ENCODE data around the gene PLA2G5.
"Not testable (repeated sequence)": the region's sequence is repeated elsewhere in the genome, so short reads cannot be mapped to it uniquely, and the experiment has no call there.

PLA2G5 gene

DNA sequence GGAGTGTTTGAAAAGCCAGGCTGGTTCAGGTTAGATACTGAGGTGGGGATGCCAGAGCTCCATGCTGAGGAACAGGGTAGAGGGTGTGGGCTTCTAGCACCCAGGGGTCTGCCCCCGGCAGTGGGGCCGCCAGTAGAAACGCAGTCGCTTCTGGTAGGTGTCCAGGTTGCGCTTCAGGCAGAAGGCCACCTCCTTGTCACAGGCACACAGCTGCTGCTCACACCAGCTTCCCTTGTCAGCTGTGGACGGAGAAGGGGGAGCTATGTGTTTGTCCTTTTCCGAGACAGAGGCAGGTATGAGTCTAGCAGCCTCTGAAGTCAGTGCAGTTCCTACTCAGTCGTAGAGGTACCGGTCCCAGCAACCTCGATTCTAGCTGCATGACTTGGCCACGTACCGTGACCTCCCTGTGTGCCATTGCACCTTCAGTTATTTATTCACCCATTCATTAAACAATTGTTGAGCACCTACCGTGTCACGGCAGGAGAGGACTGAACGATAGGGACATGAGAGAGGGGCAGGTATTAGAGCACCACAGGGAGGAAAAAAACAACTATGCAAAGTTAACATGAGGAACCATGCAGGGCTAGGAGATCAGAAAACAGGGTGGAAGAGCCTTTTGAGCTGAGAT lies 44.1 kb downstream of the PLA2G5 start:
- no peak overlapping the region for H3K4me3 Mint-ChIP-seq
- no peaks in the 10 kb centered on the region for H3K9me3 Mint-ChIP-seq
- DNase-seq (no peak), ATAC-seq (no peak)
- H3K27ac Mint-ChIP-seq, result no peak overlapping the region
- peaks cover 40% of the 10 kb centered on the region for H3K27me3 Mint-ChIP-seq
- H3K4me1 Mint-ChIP-seq, result no peaks in the 10 kb centered on the region

DNA sequence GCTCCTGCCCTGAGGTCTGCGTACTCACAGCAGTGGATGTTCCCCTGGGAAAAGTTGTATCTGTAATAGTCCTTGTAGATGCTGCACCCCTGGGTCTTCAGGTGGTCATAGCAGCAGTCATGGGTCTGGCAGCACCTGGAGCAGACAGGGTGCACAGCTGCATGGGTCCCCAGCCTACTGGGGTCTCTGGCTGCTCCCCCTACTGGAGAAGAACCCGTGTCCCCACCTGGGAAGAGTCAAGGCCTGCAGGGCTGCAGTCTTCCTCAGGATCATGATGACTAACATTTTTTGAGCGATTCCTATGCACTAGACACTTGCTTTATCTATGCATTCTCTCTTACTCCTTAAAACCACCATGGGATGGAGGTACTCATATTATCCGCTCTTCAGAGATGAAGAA lies 45.5 kb downstream of the PLA2G5 start:
- peaks cover 52% of the 10 kb centered on the region for H3K27me3 Mint-ChIP-seq
- H3K4me1 Mint-ChIP-seq, result no peaks in the 10 kb centered on the region
- H3K9me3 Mint-ChIP-seq, result no peaks in the 10 kb centered on the region
- peak overlapping the region in 1 of 2 donors; percentile 59 for H3K27ac Mint-ChIP-seq
- DNase-seq (no peak), ATAC-seq (no peak)
- H3K4me3 Mint-ChIP-seq, result no peak overlapping the region

DNA sequence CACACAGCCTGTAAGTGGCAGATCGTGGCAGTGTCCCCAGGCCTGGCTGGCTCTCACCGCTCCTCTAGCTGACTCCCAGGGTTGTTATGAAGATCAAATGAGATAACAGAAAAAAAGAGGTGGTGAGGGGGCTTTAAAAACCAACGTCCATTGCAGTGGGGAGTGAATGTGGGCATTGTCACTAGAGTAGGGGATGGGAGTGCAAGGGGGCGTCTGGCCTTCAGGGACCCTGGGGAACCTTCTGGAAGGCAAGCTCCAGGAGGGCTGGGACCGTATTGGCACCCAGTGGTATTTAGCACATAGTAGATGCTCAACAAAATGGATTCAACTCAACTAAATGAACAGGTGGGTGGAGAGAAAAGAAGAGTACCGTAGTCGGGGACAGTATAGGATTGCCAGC lies 45.9 kb downstream of the PLA2G5 start:
- H3K27ac Mint-ChIP-seq, result peak overlapping the region in 1 of 2 donors; percentile 48

DNA sequence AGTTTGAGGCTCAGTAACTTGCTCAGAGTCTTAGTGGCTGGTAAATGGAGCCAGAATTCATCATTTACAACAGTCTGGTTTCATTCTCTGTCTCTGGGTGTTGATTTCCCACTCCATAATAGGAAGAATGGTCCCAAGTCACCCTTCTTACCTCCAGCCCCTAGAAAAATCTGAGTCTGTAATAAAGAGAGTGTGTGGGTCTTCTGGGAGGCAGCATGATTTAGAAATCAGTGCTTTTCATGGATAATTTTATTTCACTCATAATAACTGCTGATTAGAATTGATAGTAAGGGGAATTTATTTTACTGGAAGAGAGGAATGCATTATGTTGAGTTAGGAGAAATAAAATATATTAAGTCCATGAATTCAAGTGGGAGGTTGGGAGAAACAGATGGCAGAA lies 47.2 kb downstream of the PLA2G5 start:
- ATAC-seq (no peak), DNase-seq (no peak)
- H3K9me3 Mint-ChIP-seq, result no peaks in the 10 kb centered on the region
- H3K4me3 Mint-ChIP-seq, result no peak overlapping the region
- H3K27ac Mint-ChIP-seq, result no peak overlapping the region
- H3K4me1 Mint-ChIP-seq, result no peaks in the 10 kb centered on the region
- peaks cover 68% of the 10 kb centered on the region for H3K27me3 Mint-ChIP-seq

More for the DNA sequence above, 45.9 kb downstream of the PLA2G5 start:
- ATAC-seq (no peak), DNase-seq (no peak)
- H3K4me3 Mint-ChIP-seq, result no peak overlapping the region
- no peaks in the 10 kb centered on the region for H3K9me3 Mint-ChIP-seq
- peaks cover 56% of the 10 kb centered on the region for H3K27me3 Mint-ChIP-seq
- H3K4me1 Mint-ChIP-seq, result no peaks in the 10 kb centered on the region

DNA sequence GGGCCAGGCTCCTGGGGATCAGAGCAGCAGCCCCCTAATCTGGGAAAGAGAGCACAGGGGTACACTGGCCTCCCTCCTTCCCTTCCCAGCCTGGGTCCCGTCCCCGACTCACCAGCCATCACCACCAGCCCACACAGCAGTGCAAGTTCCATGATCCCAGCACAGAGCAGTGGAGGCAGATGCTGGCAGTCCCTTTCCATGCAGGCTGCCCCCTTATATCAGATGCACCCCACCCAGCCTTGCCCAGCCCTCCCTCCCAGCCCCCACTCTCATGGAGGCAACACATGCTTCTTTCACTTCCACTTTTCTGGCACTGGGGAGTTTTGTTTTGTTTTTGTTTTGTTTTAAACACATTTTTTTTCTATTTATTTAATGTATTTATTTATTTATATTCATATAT lies 49.4 kb downstream of the PLA2G5 start, which contains the start of gene PLA2G2D:
Gene PLA2G2D, minus strand, starts transcription at position 190 of the 400 bp plus-strand sequence. Its CDS starts 38 bp downstream, at position 152.
- Mint-ChIP-seq H3K27ac (peak within 1 kb of the TSS in 1 of 2 donors; percentile 38), H3K27me3 (peaks cover 55% of the 10 kb centered on the region), H3K4me3 (no peak within 1 kb of the TSS), H3K9me3 (no peaks in the 10 kb centered on the region), H3K4me1 (peaks cover 1% of the 10 kb centered on the region)
- ATAC-seq (no peak), DNase-seq (no peak)

DNA sequence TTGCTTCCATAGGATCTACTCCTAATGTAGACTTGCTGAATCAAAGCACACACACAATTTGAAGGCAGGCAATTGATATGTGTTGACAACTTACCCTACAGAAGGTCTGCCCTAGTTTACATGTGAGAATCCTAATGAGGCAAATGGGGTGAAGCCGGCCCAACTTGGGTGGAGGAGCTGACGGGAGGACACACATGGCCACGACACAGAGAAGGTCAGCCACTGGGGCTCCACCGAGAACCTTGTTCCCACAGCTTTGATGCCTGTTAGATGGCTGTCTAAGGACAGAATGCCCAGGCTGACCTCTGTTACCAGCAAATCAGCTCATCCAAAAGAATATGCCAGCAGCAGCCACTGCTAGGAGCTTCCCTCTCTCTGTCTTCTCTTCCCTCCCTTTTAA lies 50.8 kb downstream of the PLA2G5 start:
- peaks cover 7% of the 10 kb centered on the region for H3K4me1 Mint-ChIP-seq
- no peak overlapping the region for H3K4me3 Mint-ChIP-seq
- H3K27me3 Mint-ChIP-seq, result peaks cover 61% of the 10 kb centered on the region
- no peak overlapping the region for H3K27ac Mint-ChIP-seq
- ATAC-seq (no peak), DNase-seq (no peak)
- no peaks in the 10 kb centered on the region for H3K9me3 Mint-ChIP-seq

DNA sequence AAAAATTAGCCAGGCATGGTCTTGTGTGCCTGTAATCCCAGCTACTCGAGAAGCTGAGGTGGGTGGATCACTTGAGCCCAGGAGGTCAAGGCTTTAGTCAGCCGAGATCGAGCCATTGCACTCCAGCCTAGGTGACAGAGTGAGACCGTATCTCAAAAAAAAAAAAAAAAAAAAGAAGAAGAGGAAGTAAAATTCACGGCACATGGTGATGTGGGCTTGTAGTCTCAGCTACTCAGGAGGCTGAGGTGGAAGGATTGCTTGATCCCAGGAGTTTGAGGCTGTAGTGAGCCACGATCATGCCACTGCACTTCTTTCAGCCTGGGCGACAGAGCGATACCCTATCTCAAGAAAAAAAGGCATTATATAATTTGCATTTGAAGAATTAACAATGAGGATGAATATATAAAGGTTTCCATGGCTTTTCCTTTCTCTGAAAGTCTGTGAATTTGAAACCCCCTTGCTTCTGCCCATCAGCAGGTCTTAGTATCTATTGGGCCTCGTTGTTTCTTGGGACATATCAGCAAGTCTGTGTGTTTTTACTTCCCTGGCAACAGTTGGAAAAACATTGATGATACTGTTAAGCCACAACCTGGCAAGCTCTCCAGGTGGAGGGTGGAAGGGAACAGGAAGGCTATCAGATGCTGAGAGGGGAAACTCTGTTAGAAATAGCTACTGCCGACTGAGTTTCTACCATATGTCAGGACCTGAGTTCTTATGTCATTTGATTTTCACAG lies 53.9 kb downstream of the PLA2G5 start:
- ATAC-seq (no peak), DNase-seq (no peak)
- Mint-ChIP-seq H3K27me3 (peaks cover 64% of the 10 kb centered on the region), H3K9me3 (no peaks in the 10 kb centered on the region), H3K27ac (peak overlapping the region in 1 of 2 donors; percentile 48), H3K4me1 (peaks cover 16% of the 10 kb centered on the region), H3K4me3 (no peak overlapping the region)

DNA sequence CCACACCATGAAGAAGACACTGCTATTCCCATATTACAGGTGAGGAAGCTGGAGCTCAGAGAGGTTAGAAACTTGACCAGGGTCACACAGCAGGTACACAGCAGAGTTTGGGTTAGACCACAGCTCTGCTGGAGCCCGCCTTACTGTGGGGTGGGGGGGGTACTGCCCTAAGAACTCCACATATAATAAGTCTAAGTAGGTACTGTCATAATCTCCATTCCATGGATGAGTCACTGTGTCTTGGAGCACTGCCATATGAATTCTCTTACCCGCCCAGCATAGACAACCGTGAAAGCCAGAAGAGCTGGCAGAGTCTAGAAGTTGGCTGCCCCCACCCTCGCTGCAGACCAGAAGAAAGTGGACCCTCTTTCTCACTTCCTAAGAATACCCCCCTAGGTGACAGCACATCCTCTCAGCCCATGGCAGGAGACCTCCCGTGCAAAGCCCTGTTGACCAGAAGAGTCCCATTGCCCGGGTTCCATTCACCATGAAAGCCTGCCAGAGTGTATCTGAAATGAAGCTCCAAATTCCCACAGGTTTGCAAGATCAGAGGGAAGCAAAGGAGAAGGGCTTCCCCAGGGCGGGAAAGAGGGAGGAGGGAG lies 54.6 kb downstream of the PLA2G5 start:
- Mint-ChIP-seq H3K4me3 (no peak overlapping the region), H3K9me3 (no peaks in the 10 kb centered on the region), H3K4me1 (peaks cover 16% of the 10 kb centered on the region), H3K27me3 (peaks cover 58% of the 10 kb centered on the region), H3K27ac (no peak overlapping the region)
- ATAC-seq (peak; percentile 61), DNase-seq (no peak)

DNA sequence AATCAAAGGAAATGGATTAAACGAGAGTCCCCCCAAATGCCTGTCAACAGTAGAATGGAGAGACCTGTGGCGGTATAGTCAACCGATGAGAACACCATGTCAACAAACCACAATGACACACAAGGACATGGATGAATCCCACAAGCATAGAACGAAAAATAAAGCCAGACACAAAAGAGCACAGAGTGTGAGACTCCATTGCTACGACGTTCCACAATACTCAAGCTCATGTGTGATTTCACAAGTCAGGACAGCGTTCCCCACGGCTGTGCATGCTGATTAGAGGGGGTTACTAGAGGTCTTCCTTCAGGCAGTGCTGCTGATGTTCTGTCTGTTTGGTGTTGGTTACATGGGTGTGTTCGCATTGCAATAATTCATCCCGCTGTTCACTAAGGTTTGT lies 55.1 kb downstream of the PLA2G5 start:
- H3K4me1 Mint-ChIP-seq, result peaks cover 16% of the 10 kb centered on the region
- ATAC-seq (no peak), DNase-seq (no peak)
- H3K27ac Mint-ChIP-seq, result no peak overlapping the region
- H3K9me3 Mint-ChIP-seq, result no peaks in the 10 kb centered on the region
- H3K27me3 Mint-ChIP-seq, result peaks cover 52% of the 10 kb centered on the region
- H3K4me3 Mint-ChIP-seq, result no peak overlapping the region

DNA sequence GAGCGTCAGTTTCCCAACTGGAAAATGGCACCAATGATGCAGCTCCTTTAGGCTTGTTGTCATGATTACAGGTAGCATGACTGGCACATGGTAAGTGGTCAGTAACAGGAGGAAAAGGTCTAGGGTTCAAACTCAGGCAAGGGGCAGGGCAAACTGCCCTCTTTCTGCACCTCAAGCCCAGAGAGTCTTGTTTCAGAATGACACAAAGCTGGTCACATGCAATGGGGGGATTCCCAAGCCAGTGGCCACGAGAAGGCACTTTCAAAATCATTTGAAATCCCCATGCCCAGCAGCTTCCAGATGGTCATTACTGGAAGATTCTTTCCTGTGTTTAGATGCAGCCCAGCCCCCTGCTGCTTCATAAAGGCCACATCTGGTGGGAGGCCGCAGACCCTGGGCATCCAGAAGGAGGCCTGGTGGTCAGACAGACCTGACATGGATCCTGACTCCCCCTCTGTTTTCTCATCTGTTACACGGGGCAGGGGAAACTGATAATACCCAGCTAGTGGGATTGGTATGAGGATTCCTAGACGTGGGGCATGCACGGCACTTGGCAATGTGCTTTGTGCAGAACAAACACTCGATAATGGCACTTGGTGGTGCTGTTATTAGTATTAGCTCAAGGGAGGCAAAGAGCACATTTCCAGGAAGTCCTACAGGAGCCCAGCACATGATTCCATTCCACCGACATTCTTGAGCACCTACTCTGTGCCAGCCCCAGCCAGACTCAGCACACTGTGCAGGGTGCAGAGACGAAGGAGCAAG lies 56.2 kb downstream of the PLA2G5 start:
- DNase-seq, result peak in 1 of 2 donors; percentile 31
- Mint-ChIP-seq H3K9me3 (no peaks in the 10 kb centered on the region), H3K4me1 (peaks cover 16% of the 10 kb centered on the region), H3K4me3 (peak overlapping the region in 1 of 2 donors; percentile 18), H3K27ac (peak overlapping the region in 1 of 2 donors; percentile 37), H3K27me3 (peaks cover 42% of the 10 kb centered on the region)
- peak; percentile 64 for ATAC-seq

DNA sequence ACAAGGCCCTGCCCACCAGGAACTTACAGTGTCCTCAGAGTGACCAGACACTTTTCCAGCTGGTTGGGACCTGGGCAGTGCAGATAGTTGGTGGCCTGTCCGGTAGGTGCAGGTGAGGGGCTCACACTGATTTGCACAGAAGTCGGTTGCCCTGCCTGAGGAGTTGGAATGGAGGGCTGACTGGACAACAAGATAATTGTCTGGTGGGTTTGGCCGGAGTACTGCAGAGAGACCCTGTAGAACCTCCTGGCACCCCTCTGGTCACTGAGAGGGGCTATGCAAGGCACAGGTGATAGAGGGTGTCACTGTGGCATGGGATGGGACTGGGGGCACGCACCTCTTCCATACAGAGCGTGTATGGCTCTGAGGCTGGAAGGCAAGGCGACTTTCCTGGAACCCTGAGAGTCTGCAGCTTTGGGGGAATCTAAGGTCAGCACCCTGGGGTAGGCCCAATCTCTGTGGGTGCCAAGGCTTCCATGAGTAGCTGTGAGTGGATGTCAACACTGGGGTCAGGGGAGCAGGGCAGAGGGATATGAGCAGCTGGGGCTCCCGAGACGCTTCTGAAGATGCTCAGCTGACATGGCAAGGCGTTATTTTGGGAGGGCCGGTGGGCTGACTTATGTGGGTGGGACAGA lies 56.9 kb downstream of the PLA2G5 start:
- Mint-ChIP-seq H3K4me3 (no peak overlapping the region), H3K27me3 (peaks cover 41% of the 10 kb centered on the region), H3K9me3 (no peaks in the 10 kb centered on the region), H3K27ac (peak overlapping the region in 1 of 2 donors; percentile 37), H3K4me1 (peaks cover 16% of the 10 kb centered on the region)
- no peak for DNase-seq
- no peak for ATAC-seq

DNA sequence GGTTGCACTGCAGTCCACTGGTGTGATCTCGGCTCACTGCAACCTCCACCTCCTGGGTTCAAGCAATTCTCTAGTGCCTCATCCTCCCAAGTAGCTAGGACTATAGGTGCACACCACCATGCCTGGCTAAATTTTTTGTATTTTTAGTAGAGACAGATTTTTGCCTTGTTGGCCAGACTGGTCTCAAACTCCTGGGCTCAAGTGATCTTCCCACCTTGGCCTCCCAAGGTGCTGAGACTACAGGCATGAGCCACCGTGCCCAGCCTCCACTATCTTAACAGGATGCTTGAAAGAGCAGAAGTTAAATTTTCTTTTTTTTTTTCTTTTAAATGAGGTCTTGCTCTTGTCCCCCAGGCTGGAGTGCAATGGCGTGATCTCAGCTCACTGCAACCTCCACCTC lies 60.5 kb downstream of the PLA2G5 start:
- Mint-ChIP-seq H3K27ac (peak overlapping the region; percentile 35 to 78), H3K27me3 (peaks cover 45% of the 10 kb centered on the region)
- H3K4me1 Mint-ChIP-seq, ATAC-seq, H3K4me3 Mint-ChIP-seq, H3K9me3 Mint-ChIP-seq, DNase-seq: not testable (repeated sequence)

DNA sequence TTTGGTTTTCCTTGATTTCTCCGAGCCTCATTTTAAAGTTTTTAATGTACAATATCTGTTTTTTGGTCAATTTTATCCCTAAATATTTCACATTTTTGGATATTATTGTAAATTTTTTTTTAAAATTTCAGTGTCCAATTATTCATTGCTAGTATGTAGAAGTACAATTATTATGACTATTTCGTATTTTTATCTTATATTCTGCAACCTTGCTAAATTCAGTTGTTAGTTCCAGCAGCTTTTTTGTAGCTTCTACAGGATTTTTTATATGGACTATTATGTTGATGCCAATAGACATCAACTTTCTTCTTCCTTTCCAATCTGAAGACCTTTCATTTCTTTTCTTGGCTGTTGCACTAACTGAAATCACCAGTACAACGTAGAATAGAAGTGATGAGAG lies 65.0 kb downstream of the PLA2G5 start:
- H3K4me3 Mint-ChIP-seq, result no peak overlapping the region

DNA sequence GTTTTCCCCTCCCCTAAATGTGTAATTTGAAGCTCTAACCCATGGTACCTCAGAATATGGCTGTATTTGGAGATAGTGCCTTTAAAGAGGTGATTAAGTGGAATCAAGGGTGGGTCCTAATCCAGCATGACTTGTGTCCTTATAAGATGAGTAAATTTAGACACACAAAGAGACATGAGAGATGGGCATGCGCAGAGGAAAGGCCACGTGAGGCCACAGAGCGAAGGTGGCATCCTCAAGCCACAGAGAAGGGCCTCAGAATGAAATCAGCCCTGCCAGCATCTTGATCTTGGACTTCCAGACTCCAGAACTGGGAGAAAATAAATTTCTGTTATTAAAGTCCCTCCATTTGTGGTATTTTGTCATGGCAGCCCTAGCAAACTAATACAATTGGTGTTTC lies 66.3 kb downstream of the PLA2G5 start:
- ATAC-seq, result no peak
- peaks cover 38% of the 10 kb centered on the region for H3K27me3 Mint-ChIP-seq
- no peak overlapping the region for H3K4me3 Mint-ChIP-seq
- no peak for DNase-seq
- no peak overlapping the region for H3K27ac Mint-ChIP-seq
- H3K4me1 Mint-ChIP-seq, result no peaks in the 10 kb centered on the region
- H3K9me3 Mint-ChIP-seq, result no peaks in the 10 kb centered on the region

More for the DNA sequence above, 65.0 kb downstream of the PLA2G5 start:
- H3K4me1 Mint-ChIP-seq, result no peaks in the 10 kb centered on the region
- ATAC-seq (no peak), DNase-seq (no peak)
- H3K9me3 Mint-ChIP-seq, result no peaks in the 10 kb centered on the region
- H3K27me3 Mint-ChIP-seq, result peaks cover 38% of the 10 kb centered on the region
- no peak overlapping the region for H3K27ac Mint-ChIP-seq

DNA sequence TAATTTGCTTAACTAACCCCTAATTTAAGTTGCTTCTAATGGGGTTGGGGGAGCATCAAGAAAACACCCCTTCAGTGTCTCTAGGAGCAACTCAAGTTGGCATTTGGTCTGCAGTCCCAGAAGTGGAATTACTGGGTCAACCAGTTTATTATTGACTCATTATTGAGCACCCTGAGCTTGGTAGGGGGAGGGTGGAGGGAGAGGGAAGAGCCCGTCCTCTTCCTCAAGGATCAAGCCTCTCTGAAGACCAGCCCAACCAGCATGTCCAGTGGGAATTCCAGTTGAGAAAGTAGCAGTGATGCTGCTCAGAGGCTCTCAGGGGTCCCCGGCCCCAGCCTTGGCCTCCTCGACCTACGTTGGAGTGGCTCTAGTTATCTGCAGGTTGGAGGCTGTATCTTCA lies 67.1 kb downstream of the PLA2G5 start:
- Mint-ChIP-seq H3K27me3 (peaks cover 30% of the 10 kb centered on the region), H3K27ac (no peak overlapping the region), H3K4me1 (no peaks in the 10 kb centered on the region), H3K4me3 (no peak overlapping the region), H3K9me3 (no peaks in the 10 kb centered on the region)
- DNase-seq, result no peak
- ATAC-seq, result no peak
